HG03558 (cell line): Measurements from ENCODE around the gene OMA1.
"Not testable (repeated sequence)": the region's sequence is repeated elsewhere in the genome, so short reads cannot be mapped to it uniquely, and the experiment has no call there.

Experiments used
- ATAC-seq: cut with Tn5 transposase; IDR thresholded peaks from one replicate; pipeline ENCODE4 v1.9.1; 2021; ENCODE audit warnings: moderate number of reproducible peaks; ENCODE audit not compliant: unreplicated experiment; ENCODE audit errors: extremely low read depth

The OMA1 gene

GRCh38 chr1:58546520-58547308 is at the start of gene OMA1:
Gene OMA1 (minus strand): TSS chr1:58546726. CDS start chr1:58539294, 7,432 bp downstream.
- peak; percentile 96 for ATAC-seq

GRCh38 chr1:58594546-58594945 is 48.0 kb upstream of the OMA1 start:
- no peak for ATAC-seq

GRCh38 chr1:58592522-58593134 is 46.1 kb upstream of the OMA1 start:
- ATAC-seq: no peak

- ATAC-seq: no peak
Measured at GRCh38 chr1:58591806-58592205, 45.3 kb upstream of the OMA1 start.

- ATAC-seq: no peak
Measured at GRCh38 chr1:58590019-58590418, 43.5 kb upstream of the OMA1 start.

GRCh38 chr1:58588396-58588795 is 41.9 kb upstream of the OMA1 start:
- ATAC-seq: no peak

GRCh38 chr1:58587667-58588066 is 41.1 kb upstream of the OMA1 start:
- ATAC-seq: no peak

GRCh38 chr1:58586271-58586670 is 39.7 kb upstream of the OMA1 start:
- no peak for ATAC-seq

- ATAC-seq: no peak
Measured at GRCh38 chr1:58585581-58586151, 39.1 kb upstream of the OMA1 start.

- no peak for ATAC-seq
Measured at GRCh38 chr1:58585166-58585565, 38.6 kb upstream of the OMA1 start.

GRCh38 chr1:58584082-58584895 is 37.8 kb upstream of the OMA1 start:
- peak; percentile 72 for ATAC-seq

- ATAC-seq: no peak
Measured at GRCh38 chr1:58583496-58583895, 37.0 kb upstream of the OMA1 start.

- not testable (repeated sequence) for ATAC-seq
Measured at GRCh38 chr1:58582143-58582542, 35.6 kb upstream of the OMA1 start.

- no peak for ATAC-seq
Measured at GRCh38 chr1:58581641-58582040, 35.1 kb upstream of the OMA1 start.

- no peak for ATAC-seq
Measured at GRCh38 chr1:58580186-58580585, 33.7 kb upstream of the OMA1 start.

GRCh38 chr1:58577654-58578030 is 31.1 kb upstream of the OMA1 start:
- ATAC-seq: no peak

GRCh38 chr1:58576727-58577653 is 30.5 kb upstream of the OMA1 start, which contains the start of gene TACSTD2:
Gene TACSTD2 (minus strand): TSS chr1:58577252. CDS start chr1:58577156, 96 bp downstream.
- no peak for ATAC-seq

- ATAC-seq: no peak
Measured at GRCh38 chr1:58576325-58576726, 29.8 kb upstream of the OMA1 start.

- ATAC-seq: no peak
Measured at GRCh38 chr1:58575551-58576324, 29.2 kb upstream of the OMA1 start.
